Measurements from ENCODE around the gene FAAH.

FAAH gene

DNA sequence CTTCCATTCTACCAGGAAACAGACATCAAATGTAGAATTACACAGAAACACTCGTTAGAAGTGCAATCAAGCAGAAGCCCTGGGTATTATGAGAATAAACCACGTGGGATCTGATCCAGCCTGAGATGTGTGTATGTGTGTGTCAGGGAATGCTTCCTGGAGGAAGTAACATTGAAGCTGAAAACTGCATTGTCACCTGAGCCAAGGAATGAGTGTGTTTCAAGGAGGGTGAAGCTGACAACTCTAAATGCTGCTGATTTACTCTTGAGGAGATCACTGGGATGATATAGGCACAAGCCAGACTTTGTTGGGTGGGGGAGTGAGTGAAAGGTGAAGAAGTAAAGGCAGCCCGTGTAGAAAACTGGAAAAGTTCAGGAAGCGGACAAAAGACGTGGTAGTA, 27.6 kb downstream of the FAAH start:
- DNase-seq: no peak

DNA sequence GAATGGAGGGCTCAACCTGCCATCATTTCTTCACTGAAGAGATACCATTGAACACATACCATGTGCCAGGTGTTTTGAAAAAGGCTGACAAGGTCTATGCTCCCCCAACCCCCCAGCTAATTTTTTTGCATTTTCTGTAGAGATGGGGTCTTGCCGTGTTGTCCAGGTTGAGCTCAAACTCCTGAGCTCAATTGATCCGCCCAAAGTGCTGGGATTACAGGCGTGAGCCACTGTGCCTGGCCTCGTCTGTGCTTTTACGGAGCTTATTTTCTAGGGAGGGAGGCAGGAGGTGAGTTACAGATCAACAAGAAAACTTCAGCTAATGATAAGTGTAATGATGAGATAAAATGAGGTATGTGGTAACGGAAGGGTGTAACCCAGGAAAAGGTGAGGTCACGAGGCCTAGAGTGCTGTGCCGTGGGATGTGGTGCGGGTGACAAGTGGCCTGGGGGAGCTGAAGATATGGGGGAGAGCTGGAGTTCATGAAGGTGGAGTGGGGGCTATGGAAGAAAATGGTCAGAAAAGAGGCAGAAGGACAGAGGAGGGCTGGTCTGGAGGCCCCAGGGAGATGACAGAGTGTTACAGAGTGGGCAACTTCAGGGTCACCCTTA, 28.2 kb downstream of the FAAH start:
- no peak for DNase-seq

DNA sequence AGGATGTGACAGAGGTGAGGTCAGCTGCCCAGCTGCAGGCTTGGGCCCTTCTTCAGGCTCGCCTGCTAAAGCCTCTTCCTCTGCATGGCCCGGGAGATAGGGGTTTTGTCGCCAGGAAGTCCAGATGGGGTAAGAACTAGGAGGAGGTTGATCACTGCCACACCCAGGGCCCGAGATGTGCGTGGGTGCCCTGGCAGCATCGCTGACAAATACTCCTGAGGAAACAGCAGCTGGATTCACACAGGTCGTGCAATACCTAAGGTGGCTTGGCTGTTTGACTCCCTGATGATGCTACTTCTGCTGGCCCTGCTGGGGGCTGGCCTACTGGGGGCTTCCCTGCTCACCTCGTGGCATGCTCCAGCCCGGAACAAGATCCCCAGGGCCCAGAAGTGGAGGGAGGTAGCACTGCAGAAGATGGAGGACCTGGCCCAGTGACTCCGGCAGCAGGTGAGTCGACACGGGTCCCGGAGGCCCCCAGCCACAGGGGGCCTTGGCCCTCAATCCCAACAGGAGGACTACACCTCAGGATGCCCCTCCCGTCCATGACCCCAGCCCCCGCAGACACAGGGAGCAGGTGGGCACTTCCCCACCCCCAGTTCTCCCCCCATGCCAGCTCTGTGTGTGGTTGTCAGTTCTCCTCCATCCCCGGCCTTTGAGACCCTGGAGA, 29.6 kb downstream of the FAAH start:
- DNase-seq: no peak

DNA sequence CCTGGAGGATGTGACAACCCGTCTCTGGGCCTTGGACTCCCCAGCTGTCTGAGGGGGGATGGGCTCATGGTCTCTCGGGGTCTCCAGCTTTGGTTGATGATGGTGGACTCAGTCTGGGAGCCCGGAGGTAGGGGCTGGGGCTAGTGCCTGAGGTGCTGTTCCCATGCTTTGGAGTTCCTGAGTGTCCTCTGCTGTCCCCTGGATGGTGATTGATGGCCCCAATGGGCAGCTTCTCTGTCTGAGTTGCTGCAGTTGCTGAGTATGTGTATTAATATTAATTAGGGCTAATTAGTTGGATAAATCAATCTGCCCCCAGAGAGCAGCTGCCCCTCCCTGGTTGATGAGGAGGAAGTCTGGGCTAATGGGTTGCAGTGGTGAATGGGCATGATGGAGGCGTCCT, 30.6 kb downstream of the FAAH start:
- no peak for DNase-seq

DNA sequence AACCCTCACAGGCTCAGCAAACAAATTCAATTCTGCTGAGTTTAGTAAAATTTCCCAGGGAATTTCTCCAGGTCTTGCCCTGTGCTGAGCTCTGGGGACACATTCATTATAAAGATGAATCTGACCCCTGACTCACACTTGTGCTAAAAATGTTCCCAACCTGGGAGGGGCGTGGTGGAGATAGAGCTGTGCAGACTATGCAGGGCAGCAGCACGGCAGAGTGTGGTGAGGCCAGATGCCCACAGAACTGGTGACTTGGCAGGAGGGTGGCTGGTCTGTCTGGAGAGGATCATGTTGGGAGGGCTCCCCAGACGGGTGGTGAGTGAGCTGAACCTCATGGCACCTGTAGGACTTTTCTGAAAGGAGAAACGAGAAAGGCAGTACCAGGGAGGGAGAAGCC, 31.6 kb downstream of the FAAH start:
- no peak for DNase-seq

DNA sequence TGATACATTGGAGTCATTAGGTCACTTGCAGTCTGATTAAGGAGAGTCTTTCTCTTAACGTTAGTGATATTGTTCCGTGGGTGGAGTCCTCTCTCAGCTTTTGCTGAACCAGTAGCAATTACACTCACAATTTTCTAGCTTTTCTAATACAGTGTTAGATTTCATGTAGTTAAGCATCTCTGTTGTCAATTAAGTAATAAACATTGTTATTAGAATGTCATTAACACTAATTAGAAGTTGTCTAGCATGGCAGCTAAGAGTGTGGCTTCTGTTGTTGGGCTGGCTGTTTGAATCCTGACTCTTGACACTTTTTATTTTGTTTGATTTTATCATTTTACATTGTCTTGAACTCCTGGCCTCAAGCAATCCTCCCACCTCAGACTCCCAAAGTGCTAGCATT, 33.4 kb downstream of the FAAH start:
- no peak for DNase-seq

DNA sequence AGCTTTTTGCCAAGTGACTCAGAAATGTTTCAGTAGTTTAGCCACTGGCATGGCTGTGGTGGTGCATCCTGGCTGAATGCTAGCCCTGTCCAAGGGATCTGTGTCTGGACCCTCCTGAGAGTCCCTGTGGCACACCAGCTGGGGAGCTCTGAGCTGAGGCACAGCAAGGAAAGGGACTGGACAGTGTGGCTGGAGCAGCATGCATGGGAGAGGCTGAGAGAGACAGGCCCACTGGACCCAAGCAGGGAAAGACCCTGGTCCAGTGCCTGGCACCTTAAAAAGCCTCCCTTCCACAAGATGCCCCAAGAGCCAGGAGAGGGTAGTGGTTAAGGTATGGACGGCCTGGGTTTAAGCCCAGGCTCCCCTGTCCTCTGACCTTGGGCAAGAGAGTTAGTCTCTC, 35.3 kb downstream of the FAAH start:
- DNase-seq: no peak

DNA sequence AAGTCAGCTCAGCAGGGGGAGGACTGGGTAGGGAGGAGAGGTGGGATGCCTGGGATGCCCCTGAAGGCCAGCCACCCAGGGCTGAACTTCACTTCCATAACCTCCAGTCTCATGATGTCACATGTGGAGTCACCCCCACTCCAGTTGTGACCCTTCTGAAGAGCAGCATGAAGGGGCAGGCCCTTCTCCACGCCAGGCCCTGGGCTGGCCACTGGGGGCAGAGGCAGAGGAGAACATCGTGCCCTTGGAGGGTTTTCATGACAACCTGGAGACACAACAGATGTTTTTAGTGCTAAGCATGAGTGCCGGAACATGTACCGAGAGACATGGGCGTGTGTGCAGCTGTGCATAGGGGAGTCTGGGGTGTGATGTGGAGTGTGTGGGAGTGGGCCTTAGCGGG, 37.6 kb downstream of the FAAH start:
- DNase-seq: no peak

DNA sequence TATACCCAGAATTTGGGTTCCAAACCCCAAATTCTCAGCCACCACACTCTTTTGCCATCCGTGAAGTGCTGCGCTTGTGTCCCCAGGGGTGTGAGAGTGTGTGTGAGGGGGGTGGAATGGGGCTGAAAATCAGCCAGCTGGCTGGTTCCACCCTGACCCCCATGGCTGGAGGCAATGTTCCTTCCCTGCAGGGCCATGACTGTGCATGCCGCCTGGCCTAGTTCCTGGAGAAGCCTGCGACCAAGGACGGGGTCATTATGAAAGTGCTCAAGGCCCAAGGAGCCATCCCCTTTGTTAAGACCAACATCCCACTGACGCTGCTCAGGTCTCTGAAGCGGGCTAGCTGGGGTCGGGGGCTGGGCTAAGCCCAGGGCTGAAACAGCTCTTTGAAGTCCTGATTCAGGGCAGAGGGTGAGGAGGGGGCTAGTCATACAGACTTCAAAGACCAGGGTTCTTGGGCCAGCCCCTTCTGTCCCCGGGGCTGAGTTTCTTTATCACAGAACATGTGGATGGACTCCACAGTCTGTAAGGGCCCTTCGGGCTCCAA, 38.7 kb downstream of the FAAH start:
- no peak for DNase-seq

DNA sequence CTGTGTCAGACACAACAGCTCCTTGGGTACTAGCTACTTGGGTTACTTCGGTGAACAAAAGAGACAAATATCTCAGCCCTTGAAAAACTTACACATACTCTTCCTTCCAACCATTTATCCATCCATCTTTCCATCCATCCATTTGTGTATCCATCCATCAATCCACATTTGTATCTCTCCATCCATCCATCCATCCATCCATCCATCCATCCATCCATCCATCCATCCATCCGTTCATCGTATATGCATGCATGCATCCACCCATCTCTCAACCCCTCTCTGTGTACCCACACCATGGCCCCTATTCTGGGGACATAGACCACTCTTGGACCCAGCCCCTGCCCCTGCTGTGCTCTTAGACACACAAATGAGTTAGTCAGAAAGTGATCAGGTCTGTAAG, 40.2 kb downstream of the FAAH start:
- no peak for DNase-seq

DNA sequence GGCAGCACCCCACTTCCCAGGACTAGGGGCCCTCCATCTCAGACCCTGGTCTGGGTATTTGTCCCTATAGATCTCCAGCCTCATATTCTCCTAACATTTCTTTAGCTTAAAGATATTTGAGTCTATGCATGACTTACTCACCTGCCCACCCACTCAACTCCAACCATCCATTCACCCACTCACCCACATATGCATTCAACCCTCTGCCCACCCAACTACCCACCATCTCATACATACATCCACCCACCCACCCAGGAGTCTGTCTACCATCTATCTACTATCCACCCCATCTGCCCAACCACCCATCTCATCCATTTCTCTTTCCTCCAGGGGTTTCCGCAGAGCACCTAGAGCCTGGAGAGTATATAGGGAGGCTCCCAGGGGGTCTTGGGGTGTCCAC, 42.7 kb downstream of the FAAH start:
- no peak for DNase-seq

DNA sequence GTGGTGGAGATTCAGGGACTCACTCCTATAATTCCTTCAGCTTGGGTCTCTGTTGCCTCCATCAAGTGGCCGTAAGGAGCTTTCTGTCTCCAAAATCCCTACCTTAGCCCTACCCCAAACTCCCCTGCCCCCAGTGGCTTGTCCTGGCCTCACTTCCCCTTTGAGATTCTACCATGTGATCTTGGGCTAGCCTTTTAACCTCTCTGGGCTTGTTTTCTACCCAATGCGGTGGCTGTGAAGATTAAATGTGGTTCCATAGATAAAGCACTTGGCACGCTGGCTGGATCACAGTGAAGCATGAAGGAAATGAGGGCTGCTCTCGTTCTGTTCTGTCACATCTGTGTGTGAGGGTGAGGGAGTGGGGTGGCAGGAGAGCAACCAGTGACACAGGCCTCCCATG, 43.6 kb downstream of the FAAH start:
- DNase-seq: no peak

DNA sequence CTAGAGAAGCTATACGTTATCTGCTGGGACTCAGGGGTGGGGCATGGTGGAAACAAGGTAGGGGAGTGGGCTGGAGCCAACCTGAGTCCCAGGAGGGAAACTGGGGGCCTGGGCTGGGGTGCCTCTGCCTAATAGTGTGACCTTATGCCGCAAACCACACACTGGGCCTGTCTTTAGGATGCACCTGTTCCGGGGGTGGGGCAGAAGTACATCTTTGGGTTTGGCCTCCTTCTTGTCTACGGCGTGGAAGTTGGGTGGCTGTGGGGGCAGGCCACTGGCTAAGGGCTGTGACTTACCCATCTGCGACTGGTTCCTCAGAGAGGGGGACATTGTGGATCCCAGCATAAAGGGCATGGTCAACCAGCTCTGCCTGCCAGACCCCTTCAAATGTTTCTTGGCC, 44.2 kb downstream of the FAAH start:
- DNase-seq: no peak

DNA sequence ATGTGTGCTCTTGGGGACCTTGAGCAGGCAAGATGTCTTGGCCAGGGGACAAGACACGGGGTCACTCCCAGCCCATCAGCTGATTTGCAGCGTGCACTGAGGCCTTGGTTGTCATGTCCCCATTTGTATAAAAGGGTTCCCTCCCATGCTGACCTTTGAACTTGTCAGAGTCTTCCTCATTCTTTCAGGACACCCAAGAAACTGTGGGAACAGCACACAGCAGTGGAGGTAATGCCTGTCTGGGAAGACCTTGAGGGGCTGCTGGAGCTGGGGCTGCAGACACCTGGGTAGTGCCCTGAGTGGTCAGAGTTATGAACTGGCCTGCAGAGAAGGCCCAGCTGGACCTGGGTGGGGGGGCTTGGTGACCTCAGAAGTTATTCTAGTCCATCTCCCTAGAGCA, 46.4 kb downstream of the FAAH start:
- DNase-seq: no peak

DNA sequence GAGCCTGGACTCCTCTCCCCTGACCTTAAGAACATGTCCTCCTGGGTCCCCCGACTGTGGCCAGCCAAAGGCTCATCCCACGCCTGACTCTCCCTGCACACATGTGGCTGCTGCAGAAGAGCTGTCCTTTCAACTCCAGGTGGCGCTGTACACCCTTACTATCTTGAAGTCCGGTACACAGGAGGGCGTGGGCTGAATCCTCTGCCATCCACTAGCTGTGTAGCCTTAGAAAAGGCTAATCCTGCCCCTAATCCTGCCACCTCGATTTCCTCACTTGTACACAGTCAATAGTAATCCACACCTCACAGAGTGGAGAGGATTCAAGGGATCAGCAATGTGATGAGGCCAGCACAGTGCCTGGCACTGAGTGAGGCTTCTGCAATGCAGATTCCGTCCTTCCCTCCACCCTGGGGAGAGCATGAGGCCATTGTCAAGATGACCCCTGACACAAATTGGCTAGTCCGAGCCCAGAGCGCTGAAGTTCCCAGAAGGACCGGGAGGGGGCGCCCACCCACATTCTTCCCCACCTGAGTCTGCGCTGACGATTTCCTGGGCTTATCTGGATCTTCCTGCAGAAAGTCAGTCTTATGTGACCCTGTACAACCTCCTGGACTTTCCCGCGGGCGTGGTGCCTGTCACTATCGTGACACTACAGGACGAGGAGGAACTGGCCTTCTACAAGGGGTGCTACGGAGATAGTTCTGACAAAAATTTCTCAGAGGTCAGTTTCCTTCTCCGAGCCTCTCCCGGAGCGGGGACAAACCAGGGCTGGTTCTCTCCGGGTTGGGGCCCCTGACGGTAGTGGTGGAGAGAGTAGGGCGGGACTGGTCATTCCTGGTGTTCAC, 48.4 kb downstream of the FAAH start:
- peak in 41 of 56 donors; percentile 5 to 72 (median 33) for DNase-seq

DNA sequence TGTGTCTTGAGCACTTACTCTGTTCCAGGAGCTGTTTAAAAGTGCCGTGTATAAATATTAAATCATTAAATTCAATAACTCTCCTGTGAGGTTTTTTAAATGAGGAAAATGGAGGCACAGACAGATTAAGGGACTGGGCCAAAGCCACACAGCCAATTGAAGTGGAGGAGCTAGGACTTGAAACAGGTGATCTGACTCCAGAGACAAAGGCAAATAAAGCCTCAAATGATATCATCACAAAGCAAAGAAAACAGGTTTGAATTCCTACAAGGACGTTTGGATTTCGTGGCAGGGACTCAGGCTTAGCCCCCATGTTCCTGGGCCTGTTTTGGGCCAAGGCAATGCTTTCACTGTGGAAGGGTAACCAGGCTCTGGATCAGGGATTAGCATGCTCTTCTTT, 50.3 kb downstream of the FAAH start:
- no peak for DNase-seq

DNA sequence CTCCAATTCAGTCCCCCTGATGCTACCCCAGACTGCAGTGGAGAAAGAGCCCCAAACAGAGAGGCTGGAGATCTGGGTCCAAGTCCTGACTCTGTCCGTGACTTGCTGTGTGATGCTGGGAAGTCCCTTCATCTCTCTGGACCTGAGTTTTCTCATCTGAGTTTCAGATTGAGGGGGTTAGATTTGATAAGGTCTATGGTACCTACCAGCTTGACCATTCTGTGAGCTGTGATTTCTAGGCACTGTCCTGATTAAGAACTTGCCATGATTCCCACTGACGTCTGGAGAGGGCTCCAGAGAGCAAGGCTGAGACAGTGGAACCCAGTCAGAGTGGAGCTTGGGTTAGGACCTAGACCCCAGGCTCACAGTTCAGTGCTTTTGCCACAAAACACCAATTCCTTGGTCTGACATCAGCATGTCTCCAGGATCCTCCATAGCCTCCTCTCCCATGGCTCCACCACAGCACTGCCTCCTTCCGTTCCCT, 51.7 kb downstream of the FAAH start:
- no peak for DNase-seq

DNA sequence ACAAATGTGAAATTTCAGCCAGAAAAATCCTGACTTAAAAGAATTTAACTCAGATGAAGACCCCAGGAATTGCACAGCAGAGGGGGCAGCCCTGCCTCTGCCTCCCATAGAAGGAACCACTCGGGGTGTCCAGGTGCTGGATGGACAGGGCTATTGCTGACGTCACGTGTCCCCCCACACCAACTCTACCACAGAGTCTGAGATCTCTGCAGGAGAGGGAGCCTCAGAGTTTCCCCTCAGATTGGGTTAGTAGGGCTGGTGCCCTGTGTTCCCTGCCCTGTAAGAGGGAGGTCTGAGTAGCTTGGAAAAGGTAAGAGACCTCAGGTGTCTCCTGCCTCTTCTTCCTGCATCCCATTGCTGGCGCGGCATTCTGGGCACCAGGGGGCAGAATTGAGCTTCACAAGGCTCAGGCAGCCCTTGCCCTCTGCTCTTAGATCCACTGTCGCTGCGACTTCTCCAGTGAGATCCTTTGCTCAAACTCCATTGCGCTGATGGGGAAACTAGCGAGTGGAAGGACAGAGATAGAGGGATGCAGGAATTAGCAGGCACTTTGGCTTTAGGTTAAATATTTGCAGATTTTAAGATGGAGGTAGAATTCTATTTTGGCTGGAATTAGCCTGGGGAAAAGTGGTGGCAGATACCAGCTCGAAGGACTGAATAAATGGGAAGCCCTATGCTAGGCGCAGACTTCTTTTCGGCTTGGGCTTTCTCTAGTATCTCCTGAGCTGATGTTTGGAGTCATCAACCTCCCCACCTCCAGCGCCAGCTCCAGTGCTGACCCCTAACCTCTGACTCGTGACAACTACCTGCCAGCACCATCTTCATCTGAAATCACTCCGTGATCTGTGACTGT, 52.8 kb downstream of the FAAH start:
- DNase-seq: peak in 50 of 56 donors; percentile 4 to 84 (median 38)

DNA sequence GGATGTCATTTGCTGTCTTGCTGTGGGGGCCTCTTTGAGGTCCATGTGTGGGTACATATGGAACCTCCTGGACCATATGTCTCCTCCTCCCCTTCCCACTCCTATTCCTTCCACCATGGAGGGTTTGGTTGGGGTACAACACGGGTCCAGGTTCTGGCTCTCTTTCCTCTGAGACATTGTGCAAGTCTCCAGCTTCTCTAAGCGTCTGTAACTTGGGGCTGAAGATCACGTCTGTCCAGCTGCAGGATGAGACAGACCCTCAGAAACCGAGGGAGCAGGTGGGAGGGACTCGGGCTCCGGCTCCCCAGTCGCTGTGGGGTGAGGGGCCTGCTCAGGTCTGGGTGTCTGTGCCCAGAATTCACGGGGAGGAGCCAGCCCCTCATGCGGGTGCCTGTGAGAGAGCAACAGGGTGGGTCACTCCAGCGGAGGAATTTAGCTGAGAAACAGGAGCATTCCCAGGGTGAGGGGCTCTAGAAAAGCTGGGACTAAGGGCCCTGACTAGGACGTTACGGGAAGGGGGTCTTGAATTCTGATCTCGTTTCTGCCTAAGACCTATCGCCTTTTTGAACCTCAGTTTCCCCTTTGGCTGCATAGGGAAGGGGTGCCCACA, 53.5 kb downstream of the FAAH start:
- no peak for DNase-seq

DNA sequence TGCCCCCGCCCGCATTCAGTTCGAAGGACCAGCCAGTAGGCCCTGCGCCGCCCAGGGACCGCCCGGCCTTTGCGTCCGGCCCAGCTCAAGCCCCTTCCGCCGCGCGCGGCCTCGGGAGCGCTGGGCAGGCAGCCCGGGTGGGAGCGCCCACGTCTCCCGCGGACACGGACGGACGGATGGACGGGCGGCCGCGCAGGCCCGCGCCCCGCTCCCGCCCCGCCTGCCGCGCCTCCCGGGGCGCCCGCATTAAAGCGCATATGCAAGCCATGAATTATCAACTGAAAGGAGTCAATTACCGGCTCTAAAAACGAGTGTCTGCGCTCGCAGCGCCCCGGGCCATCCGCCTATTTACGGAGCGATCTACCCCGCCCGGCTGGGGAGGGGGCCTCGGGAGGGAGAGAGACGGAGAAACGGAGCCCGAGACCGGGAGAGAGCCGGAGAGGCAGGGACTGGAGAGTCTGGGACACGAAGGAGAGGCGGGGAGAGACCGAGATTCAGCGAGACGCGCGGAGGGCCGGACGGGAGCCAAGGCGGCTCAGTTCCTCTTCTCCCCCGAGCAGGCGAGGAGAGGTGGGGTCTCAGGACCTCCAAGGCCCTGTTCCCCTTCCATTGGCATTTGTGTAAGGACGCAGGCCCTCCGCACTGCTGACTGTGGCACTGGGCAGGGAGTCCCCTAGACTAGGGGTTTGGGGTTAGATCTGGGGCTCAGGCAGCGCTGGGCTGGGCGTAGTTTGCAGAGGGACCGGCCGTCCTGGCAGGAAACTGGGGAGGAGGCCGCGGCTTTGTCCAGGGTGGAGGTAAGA, 54.2 kb downstream of the FAAH start:
- no peak for DNase-seq

Data from amygdala (tissue), 56 donors.